ENCODE data around the gene MACROD1.

- TF ChIP-seq CTCF (IDR thresholded peaks at IDR 0.05) (no peak), POLR2A (IDR thresholded peaks at IDR 0.05) (no peak), EP300 (IDR thresholded peaks at IDR 0.05) (no peak)
Measured at GRCh38 chr11:64027651-64028397, 138.1 kb downstream of the MACROD1 start.
